Activated CD4-positive, alpha-beta T cell treated with anti-CD3 and anti-CD28 coated beads for 36 hours (primary cell): ENCODE measurements around the gene PDX1. TPM values are rescaled to one million over a fixed set of nuclear protein-coding genes. Genes with fewer than 3 reads are reported as not detected.
A peak's percentile ranks its signal among the peaks of the same experiment; 100 is the strongest.

ENCODE experiments used
- ATAC-seq: fragments of 200-7000 bp; cut with Tn5 transposase; one replicate; pipeline ENCODE4 v1.10.0; 2021; ENCODE audit warnings: mild to moderate bottlenecking, moderate library complexity
- CTCF ChIA-PET: fragments of 350-600 bp; sonication (Branson Sonifier 250); formaldehyde crosslinking; loops from one replicate; lab custom pipeline; 2021; ENCODE audit warnings: antibody characterized with exemption; lab: Charles Lee
- POLR2A ChIA-PET: fragments of 350-600 bp; sonication (Branson Sonifier 250); formaldehyde crosslinking; loops from one replicate; lab custom pipeline; 2021; ENCODE audit warnings: antibody characterized with exemption, inconsistent platforms; lab: Charles Lee
- DNase-seq: peaks from one replicate; pipeline ENCODE4 v3.0.0-alpha.2; 2020
- H3K27ac Mint-ChIP-seq: one replicate; pipeline ENCODE4 v1.8.0; 2021; ENCODE audit warnings: mixed read lengths
- H3K27me3 Mint-ChIP-seq: one replicate; pipeline ENCODE4 v1.8.0; 2021; ENCODE audit warnings: mixed read lengths
- H3K36me3 Mint-ChIP-seq: one replicate; pipeline ENCODE4 v1.8.0; 2021; ENCODE audit warnings: low read depth, mixed read lengths
- H3K4me1 Mint-ChIP-seq: one replicate; pipeline ENCODE4 v1.8.0; 2021; ENCODE audit warnings: mixed read lengths
- H3K4me3 Mint-ChIP-seq: one replicate; pipeline ENCODE4 v1.8.0; 2021; ENCODE audit warnings: mild to moderate bottlenecking, moderate library complexity, mixed read lengths
- H3K9me3 Mint-ChIP-seq: one replicate; pipeline ENCODE4 v1.8.0; 2021; ENCODE audit warnings: low read depth, mixed read lengths
- intact Hi-C, 2 experiments: fragments of 100-400 bp; cut with DNase I in 1 of 2; cut with micrococcal nuclease in 1 of 2; formaldehyde crosslinking; loops; one replicate each; pipeline versions ENCODE4 v1.14.2 to v1.15.1; 2022 to 2024; cut with DNase I, micrococcal nuclease
- total RNA-seq, 2 experiments: library from RNA; stranded (reverse); gene quantifications; one replicate each; pipeline ENCODE4 v1.2.3, GENCODE V29; 2021

The PDX1 gene
- not detected for total RNA-seq

- peak within 1 kb of the TSS; percentile 67 for H3K4me3 Mint-ChIP-seq
- DNase-seq (no peak), ATAC-seq (peak; percentile 28)
- H3K27ac Mint-ChIP-seq = no peak within 1 kb of the TSS
- intact Hi-C loops = loop anchor here (1.0 to 5.0 kb wide), 4 partner anchors 34 to 129 kb away; partner anchors contain the start of gene GSX1 (in 1 of the 2)
- H3K4me1 Mint-ChIP-seq = peaks cover 26% of the 10 kb centered on the region
- H3K27me3 Mint-ChIP-seq = peaks cover 68% of the 10 kb centered on the region
- no peaks in the 10 kb centered on the region for H3K9me3 Mint-ChIP-seq
- no peaks in the 10 kb centered on the region for H3K36me3 Mint-ChIP-seq
- CTCF ChIA-PET = interaction anchor here (1.3 to 2.7 kb wide), 3 partner anchors 35 to 94 kb away, joined by 4 to 10 read pairs (median 5); no protein-coding TSS in a partner anchor
- POLR2A ChIA-PET = no interaction called here
Observed at GRCh38 chr13:27919934-27920676, at the start of gene PDX1. PDX1 (plus strand) TSS chr13:27920000; CDS start chr13:27920139, 139 bp downstream.

- DNase-seq = no peak
- intact Hi-C loops = no loop called here
- Mint-ChIP-seq H3K27ac (no peak overlapping the region), H3K4me3 (no peak overlapping the region), H3K9me3 (no peaks in the 10 kb centered on the region), H3K36me3 (no peaks in the 10 kb centered on the region), H3K27me3 (peaks cover 32% of the 10 kb centered on the region), H3K4me1 (no peaks in the 10 kb centered on the region)
- ATAC-seq = no peak
- CTCF ChIA-PET = no interaction called here
- POLR2A ChIA-PET = no interaction called here
Observed at GRCh38 chr13:27878274-27878673, 41.5 kb upstream of the PDX1 start.

DNA sequence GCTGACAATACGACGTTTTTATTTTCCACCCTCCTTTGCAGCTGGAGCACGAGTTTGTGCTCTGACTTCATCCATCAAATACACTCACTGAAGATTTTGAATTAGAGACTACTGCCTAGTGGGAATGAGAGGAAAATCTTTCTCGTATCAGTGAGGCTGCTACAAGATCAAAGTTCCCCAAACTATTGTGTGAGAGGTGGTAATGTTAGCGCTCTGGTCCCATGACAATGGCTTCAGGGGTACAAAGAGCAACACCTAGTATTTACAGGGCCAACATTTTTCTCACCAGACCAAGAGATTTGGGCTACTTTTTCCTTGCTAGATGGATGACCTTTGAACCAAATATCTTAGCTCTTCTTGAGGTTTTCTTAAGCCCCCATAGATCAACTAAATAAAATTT is 30.3 kb upstream of the PDX1 start:
- H3K4me1 Mint-ChIP-seq = no peaks in the 10 kb centered on the region
- DNase-seq = no peak
- peaks cover 2% of the 10 kb centered on the region for H3K9me3 Mint-ChIP-seq
- intact Hi-C loops = no loop called here
- ATAC-seq = no peak
- POLR2A ChIA-PET = no interaction called here
- H3K27ac Mint-ChIP-seq = no peak overlapping the region
- H3K27me3 Mint-ChIP-seq = peaks cover 23% of the 10 kb centered on the region
- CTCF ChIA-PET = interaction anchor here (0.6 to 1.0 kb wide), 3 partner anchors 24 to 63 kb away, joined by 3 to 4 read pairs (median 3); no protein-coding TSS in a partner anchor
- no peak overlapping the region for H3K4me3 Mint-ChIP-seq
- H3K36me3 Mint-ChIP-seq = no peaks in the 10 kb centered on the region

DNA sequence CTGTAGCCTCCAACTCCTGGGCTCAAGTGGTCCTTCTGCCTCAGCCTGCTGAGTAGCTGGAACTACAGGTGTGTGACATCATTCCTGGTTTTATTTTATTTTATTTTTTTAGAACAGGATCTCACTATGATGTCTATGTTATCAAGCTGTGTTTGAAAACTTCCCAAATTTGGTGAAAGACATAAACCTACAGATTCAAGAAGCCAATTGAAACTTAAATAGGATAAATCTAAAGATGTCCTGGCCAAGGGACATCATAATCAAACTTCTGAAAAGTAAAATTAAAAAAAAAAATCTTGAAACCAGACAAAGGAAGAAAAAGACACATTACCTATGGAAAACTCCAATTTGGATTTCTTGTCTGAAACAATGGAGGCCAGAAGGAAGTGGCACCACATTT is 23.1 kb upstream of the PDX1 start:
- H3K27ac Mint-ChIP-seq = no peak overlapping the region
- ChIA-PET CTCF (interaction anchor here (1.0 kb wide), 1 partner anchor 28 kb away, joined by 4 read pairs; no protein-coding TSS in a partner anchor), POLR2A (no interaction called here)
- H3K27me3 Mint-ChIP-seq = peaks cover 47% of the 10 kb centered on the region
- intact Hi-C loops = no loop called here
- no peak overlapping the region for H3K4me3 Mint-ChIP-seq
- H3K4me1 Mint-ChIP-seq = no peaks in the 10 kb centered on the region
- ATAC-seq (no peak), DNase-seq (no peak)
- peaks cover 4% of the 10 kb centered on the region for H3K9me3 Mint-ChIP-seq
- H3K36me3 Mint-ChIP-seq = no peaks in the 10 kb centered on the region

GRCh38 chr13:27904719-27905118 is 15.1 kb upstream of the PDX1 start:
- Mint-ChIP-seq H3K27me3 (peaks cover 57% of the 10 kb centered on the region), H3K4me1 (no peaks in the 10 kb centered on the region), H3K9me3 (no peaks in the 10 kb centered on the region), H3K27ac (no peak overlapping the region), H3K4me3 (no peak overlapping the region), H3K36me3 (no peaks in the 10 kb centered on the region)
- DNase-seq (no peak), ATAC-seq (no peak)
- POLR2A ChIA-PET = no interaction called here
- intact Hi-C loops = no loop called here
- CTCF ChIA-PET = no interaction called here

DNA sequence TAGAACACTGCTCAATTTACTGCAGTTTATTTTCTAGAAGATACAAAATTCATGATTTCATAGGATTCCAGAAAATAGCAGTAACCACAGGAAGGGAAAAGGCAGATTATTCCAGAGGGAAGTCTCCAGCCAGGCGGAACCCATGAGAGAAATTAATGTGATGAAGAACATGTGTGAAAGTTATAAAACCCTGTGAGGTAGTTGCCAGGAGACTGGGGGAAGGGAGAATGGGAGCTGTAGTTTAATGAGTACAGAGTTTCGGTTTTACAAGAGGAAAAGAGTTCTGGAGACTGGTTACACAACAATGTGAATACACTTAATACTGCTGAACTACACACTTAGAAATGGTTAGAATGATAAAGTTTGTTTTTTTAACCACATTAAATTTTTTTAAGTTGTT is 14.2 kb upstream of the PDX1 start:
- no peak for ATAC-seq

DNA sequence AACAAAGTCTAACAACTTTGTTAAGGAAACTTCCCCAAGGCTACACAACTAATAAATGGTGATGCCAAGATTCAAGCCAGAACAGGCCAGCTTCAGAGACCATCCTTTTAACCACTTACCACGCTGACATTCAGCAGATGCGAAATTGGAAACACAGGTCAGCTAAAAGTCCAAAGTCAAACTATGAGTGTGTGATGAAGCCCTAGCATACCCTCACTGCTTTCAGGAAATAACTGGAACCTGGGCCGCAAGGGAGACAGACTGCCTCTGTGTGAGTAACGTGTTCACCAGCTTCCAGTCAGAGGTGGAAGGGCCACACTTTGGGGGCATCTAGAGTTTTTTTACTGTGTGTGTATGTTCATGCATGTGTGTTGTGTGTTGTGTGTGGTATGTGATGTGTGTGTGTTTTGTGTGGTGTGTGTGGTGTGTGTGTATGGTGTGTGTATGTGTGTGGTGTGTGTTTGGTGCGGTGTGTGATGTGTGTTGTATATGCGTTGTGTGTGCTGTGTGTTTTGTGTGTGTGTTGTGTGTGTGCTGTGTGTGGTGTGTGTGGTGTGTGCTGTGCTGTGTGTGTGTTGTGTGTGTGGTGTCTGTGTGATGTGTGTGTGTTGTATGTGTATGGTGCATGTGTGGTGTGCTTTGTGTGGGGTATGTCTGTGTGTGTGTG is 12.5 kb upstream of the PDX1 start:
- Mint-ChIP-seq H3K27me3 (peaks cover 52% of the 10 kb centered on the region), H3K36me3 (no peaks in the 10 kb centered on the region), H3K4me1 (no peaks in the 10 kb centered on the region), H3K9me3 (no peaks in the 10 kb centered on the region), H3K4me3 (no peak overlapping the region), H3K27ac (no peak overlapping the region)
- ChIA-PET CTCF (no interaction called here), POLR2A (no interaction called here)
- DNase-seq = no peak
- ATAC-seq = no peak
- intact Hi-C loops = no loop called here

More for the DNA sequence above, 14.2 kb upstream of the PDX1 start:
- intact Hi-C loops = no loop called here
- ChIA-PET POLR2A (interaction anchor here (0.6 kb wide), 1 partner anchor 46 kb away, joined by 4 read pairs; no protein-coding TSS in a partner anchor), CTCF (interaction anchor here (0.6 to 1.1 kb wide), 2 partner anchors 36 to 80 kb away, joined by 3 read pairs; no protein-coding TSS in a partner anchor)
- Mint-ChIP-seq H3K9me3 (no peaks in the 10 kb centered on the region), H3K27ac (no peak overlapping the region), H3K36me3 (no peaks in the 10 kb centered on the region), H3K27me3 (peaks cover 56% of the 10 kb centered on the region), H3K4me1 (no peaks in the 10 kb centered on the region), H3K4me3 (no peak overlapping the region)
- DNase-seq = no peak

DNA sequence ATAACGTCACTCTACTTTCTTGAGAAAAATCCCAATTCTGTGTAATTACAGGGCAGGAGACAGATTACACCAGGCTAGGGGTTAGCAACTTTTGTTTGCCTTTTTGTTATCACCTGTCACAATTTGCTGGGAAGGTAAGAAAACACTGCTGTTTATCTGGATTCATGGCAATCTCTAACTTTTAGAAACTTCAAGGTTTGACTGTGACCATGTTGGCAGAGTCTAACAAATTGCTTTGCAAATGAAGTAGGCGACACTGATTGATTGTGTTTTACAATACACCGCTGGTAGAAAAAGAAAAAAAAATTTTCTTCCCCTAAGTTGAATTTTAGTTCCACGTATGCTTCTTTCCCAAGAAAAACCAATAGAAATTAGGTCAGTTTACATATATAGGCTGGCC is 10.4 kb upstream of the PDX1 start:
- peaks cover 50% of the 10 kb centered on the region for H3K27me3 Mint-ChIP-seq
- H3K4me1 Mint-ChIP-seq = no peaks in the 10 kb centered on the region
- POLR2A ChIA-PET = no interaction called here
- DNase-seq (no peak), ATAC-seq (no peak)
- H3K27ac Mint-ChIP-seq = no peak overlapping the region
- CTCF ChIA-PET = no interaction called here
- no peaks in the 10 kb centered on the region for H3K9me3 Mint-ChIP-seq
- intact Hi-C loops = no loop called here
- H3K4me3 Mint-ChIP-seq = no peak overlapping the region
- H3K36me3 Mint-ChIP-seq = no peaks in the 10 kb centered on the region

GRCh38 chr13:27911521-27911920 is 8.3 kb upstream of the PDX1 start:
- no peak for ATAC-seq
- CTCF ChIA-PET = interaction anchor here (0.7 kb wide), 1 partner anchor 532 kb away, joined by 3 read pairs; no protein-coding TSS in a partner anchor

DNA sequence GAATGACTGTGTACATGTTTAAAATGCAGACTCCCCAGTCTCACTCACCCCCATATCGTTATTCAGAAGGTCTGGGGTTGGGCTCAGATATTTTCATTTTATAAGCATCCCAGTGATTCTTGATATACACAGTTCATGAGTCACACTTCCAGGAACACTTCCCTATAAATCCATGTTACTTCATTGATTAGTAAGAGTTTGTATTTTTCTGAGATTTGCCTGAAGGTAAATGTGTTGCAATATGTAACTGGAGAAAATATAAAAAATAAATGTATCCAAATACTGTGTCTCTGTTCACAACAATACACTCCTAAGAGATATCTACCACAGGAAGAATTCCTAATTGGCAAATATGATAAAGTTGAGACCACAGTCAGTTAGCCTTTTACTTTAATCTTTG is 6.6 kb upstream of the PDX1 start:
- intact Hi-C loops = no loop called here
- CTCF ChIA-PET = no interaction called here
- peaks cover 45% of the 10 kb centered on the region for H3K27me3 Mint-ChIP-seq

More at GRCh38 chr13:27911521-27911920, 8.3 kb upstream of the PDX1 start:
- intact Hi-C loops = no loop called here
- no peaks in the 10 kb centered on the region for H3K36me3 Mint-ChIP-seq
- peaks cover 45% of the 10 kb centered on the region for H3K27me3 Mint-ChIP-seq
- no peak overlapping the region for H3K27ac Mint-ChIP-seq
- H3K4me3 Mint-ChIP-seq = no peak overlapping the region
- H3K9me3 Mint-ChIP-seq = no peaks in the 10 kb centered on the region
- POLR2A ChIA-PET = no interaction called here
- DNase-seq = no peak
- no peaks in the 10 kb centered on the region for H3K4me1 Mint-ChIP-seq

DNA sequence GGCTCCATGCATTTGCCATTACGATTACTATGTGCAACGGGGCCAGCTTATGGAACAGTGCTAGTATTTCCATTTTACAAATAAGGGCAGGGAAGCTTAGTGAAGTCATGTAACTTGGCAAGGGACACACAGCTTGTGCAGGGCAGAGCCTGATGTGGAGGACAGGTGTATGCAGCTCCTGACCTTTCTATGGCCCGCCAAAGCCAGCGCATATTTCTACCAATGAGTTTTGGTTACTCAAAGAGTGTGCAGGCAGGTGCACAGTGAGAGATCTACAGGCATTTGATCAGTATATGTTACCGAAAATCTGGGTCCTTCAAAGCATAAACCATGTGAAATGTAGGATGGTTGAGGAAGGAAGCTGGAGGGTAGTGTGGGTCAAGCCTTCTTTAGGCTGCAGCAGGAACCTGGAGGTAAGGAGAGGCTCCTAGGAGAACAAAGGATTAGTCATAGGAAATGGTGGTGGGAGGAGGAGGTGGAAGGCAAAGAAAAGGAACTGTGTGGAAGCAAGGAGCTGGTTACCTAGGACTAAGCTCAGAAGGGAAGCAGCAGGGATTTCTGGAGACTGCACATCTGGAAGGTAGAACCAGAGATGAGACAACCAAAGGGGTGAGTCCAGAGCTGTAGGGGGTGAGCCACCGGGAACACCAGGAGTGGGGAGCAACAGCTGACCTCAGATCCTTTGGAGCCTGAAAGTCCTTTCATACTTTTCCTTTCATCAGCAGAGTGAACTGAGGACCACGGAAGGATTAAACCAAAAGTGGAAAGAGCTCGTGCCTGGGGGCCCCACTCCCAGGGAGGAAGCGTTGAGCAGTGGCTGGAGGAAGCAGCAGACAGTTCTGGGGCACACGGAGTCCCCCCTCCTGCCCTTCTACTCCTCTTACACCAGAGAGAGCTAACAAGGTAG is 4.2 kb upstream of the PDX1 start:
- DNase-seq = no peak
- H3K4me3 Mint-ChIP-seq = no peak overlapping the region
- no peaks in the 10 kb centered on the region for H3K9me3 Mint-ChIP-seq
- no peaks in the 10 kb centered on the region for H3K36me3 Mint-ChIP-seq
- intact Hi-C loops = no loop called here
- peaks cover 50% of the 10 kb centered on the region for H3K27me3 Mint-ChIP-seq
- H3K27ac Mint-ChIP-seq = no peak overlapping the region
- CTCF ChIA-PET = interaction anchor here (0.9 to 1.8 kb wide), 6 partner anchors 15 to 89 kb away, joined by 3 to 7 read pairs (median 4); no protein-coding TSS in a partner anchor
- H3K4me1 Mint-ChIP-seq = peaks cover 18% of the 10 kb centered on the region
- ATAC-seq = no peak
- POLR2A ChIA-PET = interaction anchor here (0.7 kb wide), 1 partner anchor 54 kb away, joined by 4 read pairs; no protein-coding TSS in a partner anchor

More for the DNA sequence above, 6.6 kb upstream of the PDX1 start:
- Mint-ChIP-seq H3K9me3 (no peaks in the 10 kb centered on the region), H3K4me1 (peaks cover 10% of the 10 kb centered on the region), H3K4me3 (no peak overlapping the region), H3K36me3 (no peaks in the 10 kb centered on the region), H3K27ac (no peak overlapping the region)
- no peak for DNase-seq
- POLR2A ChIA-PET = no interaction called here
- ATAC-seq = no peak
